HepG2 (cell line): ENCODE data around the gene ALOX12. TPM values are rescaled to one million over a fixed set of nuclear protein-coding genes. Genes with fewer than 3 reads are reported as not detected.

Experiments
- AGO1 ChIP-seq: fragments of 200-400 bp; formaldehyde crosslinking; IDR thresholded peaks from 2 replicates; pipeline ENCODE4 v1.6.1; 2017; ENCODE audit warnings: mild to moderate bottlenecking, low read depth, low read length, moderate library complexity; ENCODE audit not compliant: poor library complexity, severe bottlenecking
- FOSL2 ChIP-seq: sonication (generic); formaldehyde crosslinking; IDR thresholded peaks from 2 replicates; pipeline ENCODE4 v1.4.0; 2020; ENCODE audit warnings: missing genetic modification reagents
- FOXO1 ChIP-seq: sonication (generic); formaldehyde crosslinking; IDR thresholded peaks from 2 replicates; pipeline ENCODE4 v1.4.0; 2020; ENCODE audit warnings: missing genetic modification reagents
- HIVEP1 ChIP-seq: sonication (generic); formaldehyde crosslinking; IDR thresholded peaks from 2 replicates; pipeline ENCODE4 v1.4.0; 2020; ENCODE audit warnings: mild to moderate bottlenecking, missing genetic modification reagents
- PHB2 ChIP-seq: fragments of 450-650 bp; IDR thresholded peaks from 2 replicates; pipeline ENCODE4 v1.6.1; 2018; ENCODE audit not compliant: partially characterized antibody
- PHF8 ChIP-seq: sonication (generic); formaldehyde crosslinking; IDR thresholded peaks from 2 replicates; pipeline ENCODE4 v1.5.0; 2020; ENCODE audit warnings: missing genetic modification reagents
- PREB ChIP-seq: sonication (generic); formaldehyde crosslinking; IDR thresholded peaks from 2 replicates; pipeline ENCODE4 v1.4.0; 2020; ENCODE audit warnings: missing genetic modification reagents
- YY1 ChIP-seq: IDR thresholded peaks from 2 replicates; pipeline ENCODE4 v1.6.1; 2011; ENCODE audit warnings: low read length, low read depth, moderate library complexity, mild to moderate bottlenecking; ENCODE audit not compliant: insufficient read depth, insufficient replicate concordance
- ZBTB39 ChIP-seq: sonication (generic); formaldehyde crosslinking; IDR thresholded peaks from 2 replicates; pipeline ENCODE4 v1.5.0; 2020; ENCODE audit warnings: missing genetic modification reagents
- ZNF530 ChIP-seq: sonication (generic); formaldehyde crosslinking; IDR thresholded peaks from 2 replicates; pipeline ENCODE4 v1.5.0; 2020; ENCODE audit warnings: low read depth, mild to moderate bottlenecking, missing genetic modification reagents
- ZNF83 ChIP-seq: sonication (generic); formaldehyde crosslinking; IDR thresholded peaks from 2 replicates; pipeline ENCODE4 v1.4.0; 2020; ENCODE audit warnings: missing genetic modification reagents, mild to moderate bottlenecking, borderline replicate concordance
- polyA plus RNA-seq, 8 experiments: library from polyadenylated mRNA; depleted of rRNA in 3 of 8; stranded (reverse) in 7 of 8; unstranded in 1 of 8; fragments of >200 nt; fragmentation: Illumina TruSeq in 4 of 8; extraction: Trizol in 4 of 8; gene quantifications; 2 replicates each; pipeline versions ENCODE4 v1.2.1 to v1.2.3, GENCODE V29; 2011 to 2016; ENCODE audit warnings: low read depth in 4 of 8, missing spikeins in 1 of 8, mixed read lengths in 1 of 8; ENCODE audit not compliant: insufficient read depth in 1 of 8
- total RNA-seq, 5 experiments: library from RNA; depleted of rRNA; stranded (reverse); fragments of >200 nt; fragmentation: Illumina TruSeq; extraction: Trizol; gene quantifications; 2 replicates each; pipeline ENCODE4 v1.2.3, GENCODE V29; 2016; ENCODE audit warnings: low read depth in 1 of 5
- TF ChIP-seq, protein P1 (sequence below): sonication (generic); formaldehyde crosslinking; IDR thresholded peaks from 2 replicates; pipeline ENCODE4 v1.4.0; 2020; ENCODE audit warnings: missing genetic modification reagents
- TF ChIP-seq, protein P2 (sequence below): sonication (generic); formaldehyde crosslinking; IDR thresholded peaks from 2 replicates; pipeline ENCODE4 v1.5.1; 2020; ENCODE audit warnings: mild to moderate bottlenecking, missing genetic modification reagents, moderate library complexity
- TF ChIP-seq, protein P3 (sequence below): sonication (generic); formaldehyde crosslinking; IDR thresholded peaks from 2 replicates; pipeline ENCODE4 v1.8.0; 2022; ENCODE audit warnings: missing genetic modification reagents, mild to moderate bottlenecking, borderline replicate concordance

The ALOX12 gene
- total and polyA plus RNA-seq, 2 of the 13 experiments (the other 11 are each of a cell fraction or from before 2014, with no cell fraction given) = not detected

DNA sequence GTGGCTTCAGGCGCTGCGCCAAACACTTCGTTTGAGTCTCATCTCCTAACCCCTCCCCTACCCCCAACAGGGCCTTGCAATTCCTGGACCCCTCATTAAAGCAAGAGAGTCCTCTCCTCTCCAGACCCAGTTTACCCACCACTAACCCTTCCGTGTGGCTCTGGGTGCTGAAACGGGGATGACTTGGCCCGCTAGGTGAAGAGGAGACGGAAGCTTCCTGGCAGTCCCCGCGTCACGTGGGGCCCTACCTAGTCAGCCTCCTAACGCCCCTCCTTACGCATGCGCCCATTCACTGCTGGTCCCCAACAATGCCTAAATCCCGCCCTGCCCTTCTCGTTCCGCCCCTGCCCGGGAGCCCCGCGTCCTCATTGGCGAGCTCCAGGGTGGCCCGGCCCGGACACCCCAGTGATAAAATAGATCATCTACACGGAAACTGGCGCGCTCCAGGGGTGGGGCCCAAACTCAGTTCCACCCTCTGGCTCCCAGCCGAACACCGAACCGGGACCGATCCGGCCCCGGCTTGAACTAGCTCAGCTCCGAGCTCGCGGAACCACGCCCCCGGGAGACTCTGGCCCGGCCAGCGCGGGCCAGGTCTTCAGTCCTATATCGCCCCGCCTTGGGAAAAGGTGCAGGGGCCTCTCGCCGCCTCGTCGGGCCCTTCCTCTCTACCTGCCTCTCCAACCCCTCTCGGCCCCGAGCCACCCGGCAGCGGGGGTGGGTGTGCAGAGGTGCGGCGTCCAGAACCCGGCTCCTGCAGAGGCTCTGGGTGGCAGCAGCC lies 39.9 kb downstream of the ALOX12 start, which contains the start of gene SLC16A13 (continued):
- TF ChIP-seq, protein P1, sequence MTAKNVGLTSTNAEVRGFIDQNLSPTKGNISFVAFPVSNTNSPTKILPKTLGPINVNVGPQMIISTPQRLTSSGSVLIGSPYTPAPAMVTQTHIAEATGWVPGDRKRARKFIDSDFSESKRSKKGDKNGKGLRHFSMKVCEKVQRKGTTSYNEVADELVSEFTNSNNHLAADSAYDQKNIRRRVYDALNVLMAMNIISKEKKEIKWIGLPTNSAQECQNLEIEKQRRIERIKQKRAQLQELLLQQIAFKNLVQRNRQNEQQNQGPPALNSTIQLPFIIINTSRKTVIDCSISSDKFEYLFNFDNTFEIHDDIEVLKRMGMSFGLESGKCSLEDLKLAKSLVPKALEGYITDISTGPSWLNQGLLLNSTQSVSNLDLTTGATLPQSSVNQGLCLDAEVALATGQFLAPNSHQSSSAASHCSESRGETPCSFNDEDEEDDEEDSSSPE (CRISPR knock-in tag) = peak; percentile 79; the same call in 1 of the 2 replicates
- TF ChIP-seq PREB (CRISPR knock-in tag) = no peak
- TF ChIP-seq AGO1 = peak; percentile 38
- 0 out of 2 replicates have a peak, but pooled peaks have one; percentile 32 for TF ChIP-seq FOXO1 (CRISPR knock-in tag)
- TF ChIP-seq PHF8 (CRISPR knock-in tag) = peak; percentile 77
- peak; percentile 11; the same call in 1 of the 2 replicates for TF ChIP-seq ZNF83 (CRISPR knock-in tag)
- TF ChIP-seq, protein P2, sequence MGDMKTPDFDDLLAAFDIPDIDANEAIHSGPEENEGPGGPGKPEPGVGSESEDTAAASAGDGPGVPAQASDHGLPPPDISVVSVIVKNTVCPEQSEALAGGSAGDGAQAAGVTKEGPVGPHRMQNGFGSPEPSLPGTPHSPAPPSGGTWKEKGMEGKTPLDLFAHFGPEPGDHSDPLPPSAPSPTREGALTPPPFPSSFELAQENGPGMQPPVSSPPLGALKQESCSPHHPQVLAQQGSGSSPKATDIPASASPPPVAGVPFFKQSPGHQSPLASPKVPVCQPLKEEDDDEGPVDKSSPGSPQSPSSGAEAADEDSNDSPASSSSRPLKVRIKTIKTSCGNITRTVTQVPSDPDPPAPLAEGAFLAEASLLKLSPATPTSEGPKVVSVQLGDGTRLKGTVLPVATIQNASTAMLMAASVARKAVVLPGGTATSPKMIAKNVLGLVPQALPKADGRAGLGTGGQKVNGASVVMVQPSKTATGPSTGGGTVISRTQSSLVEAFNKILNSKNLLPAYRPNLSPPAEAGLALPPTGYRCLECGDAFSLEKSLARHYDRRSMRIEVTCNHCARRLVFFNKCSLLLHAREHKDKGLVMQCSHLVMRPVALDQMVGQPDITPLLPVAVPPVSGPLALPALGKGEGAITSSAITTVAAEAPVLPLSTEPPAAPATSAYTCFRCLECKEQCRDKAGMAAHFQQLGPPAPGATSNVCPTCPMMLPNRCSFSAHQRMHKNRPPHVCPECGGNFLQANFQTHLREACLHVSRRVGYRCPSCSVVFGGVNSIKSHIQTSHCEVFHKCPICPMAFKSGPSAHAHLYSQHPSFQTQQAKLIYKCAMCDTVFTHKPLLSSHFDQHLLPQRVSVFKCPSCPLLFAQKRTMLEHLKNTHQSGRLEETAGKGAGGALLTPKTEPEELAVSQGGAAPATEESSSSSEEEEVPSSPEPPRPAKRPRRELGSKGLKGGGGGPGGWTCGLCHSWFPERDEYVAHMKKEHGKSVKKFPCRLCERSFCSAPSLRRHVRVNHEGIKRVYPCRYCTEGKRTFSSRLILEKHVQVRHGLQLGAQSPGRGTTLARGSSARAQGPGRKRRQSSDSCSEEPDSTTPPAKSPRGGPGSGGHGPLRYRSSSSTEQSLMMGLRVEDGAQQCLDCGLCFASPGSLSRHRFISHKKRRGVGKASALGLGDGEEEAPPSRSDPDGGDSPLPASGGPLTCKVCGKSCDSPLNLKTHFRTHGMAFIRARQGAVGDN = peak; percentile 79
- 0 out of 2 replicates have a peak, but pooled peaks have one; percentile 26 for TF ChIP-seq ZBTB39 (CRISPR knock-in tag)
- no peak for TF ChIP-seq ZNF530
- TF ChIP-seq, protein P3, sequence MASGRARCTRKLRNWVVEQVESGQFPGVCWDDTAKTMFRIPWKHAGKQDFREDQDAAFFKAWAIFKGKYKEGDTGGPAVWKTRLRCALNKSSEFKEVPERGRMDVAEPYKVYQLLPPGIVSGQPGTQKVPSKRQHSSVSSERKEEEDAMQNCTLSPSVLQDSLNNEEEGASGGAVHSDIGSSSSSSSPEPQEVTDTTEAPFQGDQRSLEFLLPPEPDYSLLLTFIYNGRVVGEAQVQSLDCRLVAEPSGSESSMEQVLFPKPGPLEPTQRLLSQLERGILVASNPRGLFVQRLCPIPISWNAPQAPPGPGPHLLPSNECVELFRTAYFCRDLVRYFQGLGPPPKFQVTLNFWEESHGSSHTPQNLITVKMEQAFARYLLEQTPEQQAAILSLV (CRISPR knock-in tag) = peak; percentile 46; the same call in 1 of the 2 replicates
- peak; percentile 51 for TF ChIP-seq FOSL2 (CRISPR knock-in tag)
- peak; percentile 5 for TF ChIP-seq YY1
- no peak for TF ChIP-seq PHB2
- TF ChIP-seq HIVEP1 = peak; percentile 58; the same call in 1 of the 2 replicates
